Loucy (cell line): Measurements from ENCODE around the gene EIF2B1.

Experiments used
- H2AFZ ChIP-seq: fragments of 200-600 bp; sonication (generic); 2 replicates; pipeline ENCODE4 v1.6.0; 2016; ENCODE audit warnings: antibody characterized with exemption, mild to moderate bottlenecking, low read length, moderate library complexity
- H3F3A ChIP-seq: fragments of 200-600 bp; 2 replicates; pipeline ENCODE4 v1.6.0; 2016; ENCODE audit warnings: antibody characterized with exemption, low read depth, mild to moderate bottlenecking
- H3K27me3 ChIP-seq: fragments of 200-600 bp; sonication (generic); 2 replicates; pipeline ENCODE4 v1.6.1; 2014; ENCODE audit warnings: low read length, mild to moderate bottlenecking; ENCODE audit not compliant: insufficient read depth, poor library complexity, severe bottlenecking
- H3K36me3 ChIP-seq: fragments of 200-600 bp; sonication (generic); 2 replicates; pipeline ENCODE4 v1.6.1; 2016; ENCODE audit warnings: low read length; ENCODE audit not compliant: insufficient read depth
- H3K4me1 ChIP-seq: fragments of 200-600 bp; sonication (generic); 2 replicates; pipeline ENCODE4 v1.5.1; 2014; ENCODE audit warnings: low read length, mild to moderate bottlenecking; ENCODE audit not compliant: insufficient read depth, poor library complexity, severe bottlenecking
- H3K4me2 ChIP-seq: fragments of 200-600 bp; sonication (generic); 2 replicates; pipeline ENCODE4 v1.6.0; 2014; ENCODE audit warnings: antibody characterized with exemption, low read length, low read depth, mild to moderate bottlenecking; ENCODE audit not compliant: poor library complexity, severe bottlenecking
- H3K4me3 ChIP-seq: fragments of 200-600 bp; sonication (generic); 2 replicates; pipeline ENCODE4 v1.5.1; 2014; ENCODE audit warnings: low read length, mild to moderate bottlenecking, mixed read lengths; ENCODE audit not compliant: poor library complexity, severe bottlenecking
- H3K79me2 ChIP-seq: fragments of 200-600 bp; sonication (generic); 2 replicates; pipeline ENCODE4 v1.6.1; 2014; ENCODE audit warnings: low read length; ENCODE audit not compliant: insufficient read depth
- H3K9ac ChIP-seq: fragments of 200-600 bp; sonication (generic); 2 replicates; pipeline ENCODE4 v1.6.0; 2014; ENCODE audit warnings: mild to moderate bottlenecking, low read depth, low read length, moderate library complexity; ENCODE audit not compliant: poor library complexity, severe bottlenecking
- H3K9me2 ChIP-seq: fragments of 200-600 bp; sonication (generic); replicated peaks from 2 replicates; pipeline ENCODE4 v1.6.1; 2016; ENCODE audit warnings: low read depth, low read length, mixed read lengths
- H3K9me3 ChIP-seq: fragments of 200-600 bp; sonication (generic); 2 replicates; pipeline ENCODE4 v1.6.1; 2014; ENCODE audit warnings: mild to moderate bottlenecking, antibody characterized with exemption, low read length, low read depth; ENCODE audit not compliant: insufficient read depth
- H4K20me1 ChIP-seq: fragments of 200-600 bp; sonication (generic); 2 replicates; pipeline ENCODE4 v1.6.0; 2014; ENCODE audit warnings: antibody characterized with exemption, low read length, mild to moderate bottlenecking; ENCODE audit not compliant: insufficient read depth, poor library complexity, severe bottlenecking
- EZH2phosphoT487 ChIP-seq: fragments of 200-600 bp; IDR thresholded peaks from 2 replicates; pipeline ENCODE4 v1.6.1; 2018; ENCODE audit warnings: antibody characterized with exemption, mild to moderate bottlenecking, moderate library complexity, borderline replicate concordance
- TF ChIP-seq, protein P1 (sequence below): fragments of 200-600 bp; sonication (generic); conservative IDR thresholded peaks from 2 replicates; pipeline ENCODE4 v1.5.1; 2014; ENCODE audit warnings: mild to moderate bottlenecking, antibody characterized with exemption, low read length

Gene EIF2B1

DNA sequence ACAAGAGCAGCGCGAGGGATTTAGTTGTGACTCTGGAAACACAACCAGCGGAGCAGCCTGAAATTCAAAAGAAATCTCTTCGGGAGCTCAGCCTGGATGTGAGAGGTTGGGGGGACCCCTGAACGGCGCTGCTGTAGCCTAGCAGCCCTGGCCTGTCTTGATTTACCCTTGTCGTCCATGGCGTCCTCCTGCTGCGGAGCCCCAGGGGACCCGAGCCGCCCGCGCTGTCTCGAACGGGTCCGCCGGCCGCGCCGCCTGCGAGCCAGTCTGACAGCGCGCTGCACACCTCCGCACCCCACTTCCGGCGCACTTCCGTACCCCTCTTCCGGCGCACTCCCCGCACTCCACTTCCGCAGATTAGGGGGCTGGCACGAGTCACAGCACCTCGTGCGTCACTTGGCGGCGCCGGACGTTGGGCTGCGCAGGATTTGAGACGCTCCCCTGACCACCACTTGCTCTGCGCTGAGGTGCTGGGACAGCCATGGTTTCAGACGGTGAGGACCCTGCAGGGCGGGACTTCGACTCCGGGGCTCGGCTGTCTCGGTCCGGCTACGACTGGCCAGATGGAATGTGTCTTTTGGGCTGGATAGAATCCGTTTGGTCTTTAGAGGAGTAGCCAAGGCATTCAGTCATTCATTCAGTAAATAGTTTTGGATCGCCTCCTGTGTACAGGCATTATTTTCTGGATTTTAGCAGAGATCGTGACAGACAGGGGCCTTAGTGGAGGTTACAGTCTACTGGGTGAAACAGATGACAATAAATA lies at the start of gene EIF2B1, which contains the start of gene GTF2H3:
EIF2B1 (minus strand) TSS at position 308 of the 763 bp plus-strand sequence; CDS start at position 179, 129 bp downstream.
GTF2H3 (plus strand) TSS at position 451 of the 763 bp plus-strand sequence; CDS start at position 482, 31 bp downstream.
- peaks cover 17% of the 10 kb centered on the region; the same call in 1 of the 2 replicates for H3K36me3 ChIP-seq
- H3K9me2 ChIP-seq: no peaks in the 10 kb centered on the region
- TF ChIP-seq, protein P1, sequence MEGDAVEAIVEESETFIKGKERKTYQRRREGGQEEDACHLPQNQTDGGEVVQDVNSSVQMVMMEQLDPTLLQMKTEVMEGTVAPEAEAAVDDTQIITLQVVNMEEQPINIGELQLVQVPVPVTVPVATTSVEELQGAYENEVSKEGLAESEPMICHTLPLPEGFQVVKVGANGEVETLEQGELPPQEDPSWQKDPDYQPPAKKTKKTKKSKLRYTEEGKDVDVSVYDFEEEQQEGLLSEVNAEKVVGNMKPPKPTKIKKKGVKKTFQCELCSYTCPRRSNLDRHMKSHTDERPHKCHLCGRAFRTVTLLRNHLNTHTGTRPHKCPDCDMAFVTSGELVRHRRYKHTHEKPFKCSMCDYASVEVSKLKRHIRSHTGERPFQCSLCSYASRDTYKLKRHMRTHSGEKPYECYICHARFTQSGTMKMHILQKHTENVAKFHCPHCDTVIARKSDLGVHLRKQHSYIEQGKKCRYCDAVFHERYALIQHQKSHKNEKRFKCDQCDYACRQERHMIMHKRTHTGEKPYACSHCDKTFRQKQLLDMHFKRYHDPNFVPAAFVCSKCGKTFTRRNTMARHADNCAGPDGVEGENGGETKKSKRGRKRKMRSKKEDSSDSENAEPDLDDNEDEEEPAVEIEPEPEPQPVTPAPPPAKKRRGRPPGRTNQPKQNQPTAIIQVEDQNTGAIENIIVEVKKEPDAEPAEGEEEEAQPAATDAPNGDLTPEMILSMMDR: no peak
- TF ChIP-seq EZH2phosphoT487: no peak
- H4K20me1 ChIP-seq: no peaks in the 10 kb centered on the region
- H3K27me3 ChIP-seq: no peaks in the 10 kb centered on the region
- H3K9me3 ChIP-seq: no peaks in the 10 kb centered on the region
- peak within 1 kb of the TSS; percentile 96 for H3K4me2 ChIP-seq
- peaks cover 7% of the 10 kb centered on the region for H3K4me1 ChIP-seq
- H2AFZ ChIP-seq: peak within 1 kb of the TSS; percentile 77
- peak within 1 kb of the TSS; percentile 84 for H3K4me3 ChIP-seq
- H3K79me2 ChIP-seq: peaks cover 34% of the 10 kb centered on the region
- peak within 1 kb of the TSS; percentile 89 for H3K9ac ChIP-seq
- no peaks in the 10 kb centered on the region for H3F3A ChIP-seq

DNA sequence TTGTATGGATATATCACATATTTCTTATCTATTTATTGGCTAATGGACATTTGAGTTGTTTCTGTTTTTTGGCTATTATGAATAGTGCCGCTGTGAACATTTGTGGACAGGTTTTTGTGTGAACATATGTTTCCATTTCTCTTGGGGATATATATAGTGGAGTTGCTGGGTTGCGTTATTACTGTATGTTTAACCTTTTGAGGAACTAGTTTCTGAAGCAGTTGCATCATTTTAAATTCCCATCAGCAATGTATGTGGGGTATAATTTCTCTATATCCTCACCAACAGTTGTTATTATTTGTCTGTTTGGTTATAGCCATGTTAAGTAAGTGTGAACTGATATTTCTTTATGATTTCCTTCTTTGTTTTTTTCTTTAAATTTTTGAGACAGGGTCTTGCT lies 48.1 kb upstream of the EIF2B1 start:
- Histone ChIP-seq H3K27me3 (no peaks in the 10 kb centered on the region), H3K9me2 (no peaks in the 10 kb centered on the region), H3K4me1 (no peaks in the 10 kb centered on the region), H3F3A (no peaks in the 10 kb centered on the region), H2AFZ (no peak overlapping the region), H3K9ac (no peak overlapping the region), H3K79me2 (no peaks in the 10 kb centered on the region), H3K9me3 (no peaks in the 10 kb centered on the region), H4K20me1 (no peaks in the 10 kb centered on the region), H3K4me2 (no peak overlapping the region), H3K4me3 (no peak overlapping the region), H3K36me3 (no peaks in the 10 kb centered on the region)
- TF ChIP-seq EZH2phosphoT487: no peak
- TF ChIP-seq, protein P1: no peak

DNA sequence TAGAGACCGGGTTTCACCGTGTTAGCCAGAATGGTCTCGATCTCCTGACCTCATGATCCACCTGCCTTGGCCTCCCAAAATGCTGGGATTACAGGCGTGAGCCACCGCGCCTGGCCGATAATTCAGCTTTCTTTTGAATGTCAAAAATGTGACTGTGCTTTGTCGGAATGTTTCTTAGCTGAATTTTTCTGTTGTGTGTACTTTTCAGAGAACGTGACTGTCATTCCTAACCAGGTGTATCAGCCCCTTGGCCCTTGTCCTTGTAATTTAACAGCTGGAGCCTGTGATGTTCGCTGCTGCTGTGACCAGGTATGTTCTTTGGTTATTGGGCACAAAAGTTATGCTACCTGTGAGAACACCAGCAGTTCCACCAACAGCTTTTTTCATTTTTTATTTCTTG lies 45.5 kb upstream of the EIF2B1 start:
- Histone ChIP-seq H3K4me3 (no peak overlapping the region), H3K9me2 (no peaks in the 10 kb centered on the region), H3K9me3 (no peaks in the 10 kb centered on the region), H3K4me1 (no peaks in the 10 kb centered on the region), H3F3A (no peaks in the 10 kb centered on the region), H3K4me2 (no peak overlapping the region), H3K27me3 (no peaks in the 10 kb centered on the region), H3K36me3 (no peaks in the 10 kb centered on the region), H4K20me1 (no peaks in the 10 kb centered on the region), H3K9ac (no peak overlapping the region), H3K79me2 (no peaks in the 10 kb centered on the region), H2AFZ (no peak overlapping the region)
- TF ChIP-seq EZH2phosphoT487: no peak
- TF ChIP-seq, protein P1: no peak
